OCI-M2 (cell line): Measurements from ENCODE around the gene DGLUCY.
"Not testable (repeated sequence)": the region's sequence is repeated elsewhere in the genome, so short reads cannot be mapped to it uniquely, and the experiment has no call there.

Experiments used
- DNase-seq: peaks from one replicate; lab custom pipeline; 2025; ENCODE audit not compliant: unreplicated experiment; lab: John Stamatoyannopoulos, UW

The DGLUCY gene

GRCh38 chr14:91138511-91139359 lies 24.9 kb downstream of the DGLUCY start:
- no peak for DNase-seq

DNA sequence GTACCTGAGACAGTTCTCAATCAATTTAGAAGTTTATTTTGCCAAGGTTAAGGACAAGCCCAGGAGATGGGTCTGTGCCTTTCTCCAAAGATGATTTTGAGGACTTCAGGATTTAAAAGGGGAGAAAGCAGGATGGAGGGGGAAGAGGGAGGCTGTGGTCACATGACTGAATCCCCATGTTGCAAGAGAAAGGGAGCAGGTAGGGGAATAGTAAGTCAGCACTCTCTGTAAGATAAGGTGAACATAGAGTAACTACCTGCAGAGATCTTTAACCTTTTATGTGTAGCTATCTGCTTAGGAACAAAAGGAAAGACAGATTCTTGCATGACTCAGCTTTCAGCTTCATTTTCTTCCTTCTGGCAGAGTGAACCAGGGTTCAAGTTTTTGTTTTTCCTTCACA lies 25.9 kb downstream of the DGLUCY start:
- no peak for DNase-seq

DNA sequence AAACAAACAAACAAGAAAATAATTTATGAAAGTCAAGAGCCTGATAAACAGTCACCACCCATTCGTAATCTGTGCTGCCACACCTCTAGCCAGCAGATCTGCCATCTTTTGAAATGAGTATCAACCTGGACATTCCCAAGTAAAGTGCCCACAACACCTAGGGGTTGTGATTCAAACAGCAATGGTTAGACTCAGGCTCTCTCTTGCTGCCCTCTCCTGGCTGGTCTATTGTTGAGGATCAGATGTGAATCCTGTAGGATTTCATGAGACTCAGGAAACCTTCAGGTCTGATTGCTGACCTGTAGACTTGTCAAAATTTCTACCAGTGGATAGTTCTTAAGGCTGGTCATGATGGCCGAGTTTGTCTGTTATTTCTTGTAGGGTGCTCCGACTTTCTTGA lies 26.8 kb downstream of the DGLUCY start:
- no peak for DNase-seq

DNA sequence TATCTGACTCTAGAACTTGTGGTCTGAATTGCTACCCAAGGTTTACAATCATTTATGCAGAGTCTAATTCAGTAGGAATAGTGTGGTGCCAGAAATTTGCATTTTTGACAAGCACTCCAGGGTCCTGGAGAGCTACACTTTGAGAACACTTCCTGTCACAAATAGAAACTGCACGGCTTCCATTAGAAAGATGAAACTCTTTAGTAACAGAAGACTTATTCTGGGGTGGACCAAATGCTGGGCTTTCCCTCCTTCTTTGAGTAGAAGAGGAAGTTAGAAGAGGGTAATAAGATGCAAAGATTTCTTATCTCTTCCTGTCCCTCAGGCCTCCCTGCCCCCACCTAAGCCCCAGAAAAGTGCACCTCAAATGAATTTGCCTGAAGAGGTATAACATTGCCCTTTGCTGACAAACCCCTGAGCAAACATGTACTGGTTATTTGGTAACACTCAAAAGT lies 28.4 kb downstream of the DGLUCY start:
- no peak for DNase-seq

- no peak for DNase-seq
Observed at GRCh38 chr14:91143862-91144261, 30.0 kb downstream of the DGLUCY start.

DNA sequence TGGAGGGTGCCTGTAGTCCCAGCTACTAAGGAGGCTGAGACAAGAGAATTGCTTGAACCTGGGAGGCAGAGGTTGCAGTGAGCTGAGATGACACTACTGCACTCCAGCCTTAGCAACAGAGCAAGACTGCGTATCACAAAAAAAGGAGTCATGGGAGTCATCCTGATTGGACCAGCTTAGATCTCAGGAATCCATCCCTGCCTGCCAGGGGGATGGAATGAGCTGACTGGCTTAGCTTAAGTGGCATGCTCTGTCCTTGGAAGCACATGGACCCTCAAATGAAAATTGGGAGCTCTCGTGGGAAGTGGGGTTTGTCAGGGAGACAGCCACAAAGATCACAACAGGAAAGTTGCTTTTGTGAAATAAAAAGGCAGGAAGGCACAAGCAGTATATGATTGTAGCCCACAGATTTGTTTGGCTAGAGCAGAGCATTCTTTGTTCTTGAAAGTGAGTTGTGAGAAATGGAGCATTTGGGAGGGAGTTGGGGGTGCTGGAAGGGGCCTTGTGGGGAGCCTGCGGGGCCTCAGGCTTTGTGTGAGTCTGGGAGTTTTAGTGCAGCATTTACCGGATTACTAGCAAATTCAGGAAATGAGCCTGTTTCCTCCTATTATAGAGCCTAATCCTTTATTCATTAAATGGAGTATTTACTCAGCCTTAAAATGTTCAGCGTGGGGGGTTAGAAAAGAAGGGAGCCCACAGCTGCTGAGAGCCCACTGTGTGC lies 30.7 kb downstream of the DGLUCY start:
- no peak for DNase-seq

DNA sequence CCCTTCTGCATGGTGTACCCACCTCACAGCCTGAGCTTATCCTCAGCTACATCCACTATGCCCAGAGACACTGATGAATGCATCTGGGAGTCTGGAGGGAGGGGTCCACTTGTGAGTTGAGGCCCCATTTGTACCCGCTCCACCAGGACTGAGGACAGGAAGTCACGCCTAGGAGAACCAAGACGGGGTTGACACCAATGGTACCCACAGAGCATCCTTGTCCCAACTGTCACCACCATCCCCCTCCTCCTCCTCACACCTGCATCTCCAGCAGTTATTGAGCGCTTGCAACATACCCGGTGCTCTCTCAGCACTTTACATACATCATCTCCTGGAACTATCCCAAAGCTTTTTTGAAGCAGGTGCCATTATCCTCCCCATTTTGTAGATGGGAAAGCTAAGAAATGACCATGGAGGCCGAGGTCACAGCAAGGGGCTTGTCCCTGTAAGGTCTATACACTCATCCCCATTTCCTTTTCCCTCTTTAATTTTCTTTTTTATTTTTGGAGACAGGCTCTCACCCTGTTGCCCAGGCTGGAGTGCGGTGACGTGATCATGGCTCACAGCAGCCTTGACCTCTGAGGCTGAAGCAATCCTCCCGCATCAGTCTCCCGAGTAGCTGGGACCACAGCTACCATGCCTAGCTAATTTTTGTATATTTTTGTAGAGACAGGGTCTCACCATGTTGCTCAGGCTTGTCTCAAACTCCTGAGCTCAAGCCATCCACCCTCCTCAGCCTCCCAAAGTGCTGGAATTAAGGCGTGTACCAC lies 31.7 kb downstream of the DGLUCY start:
- no peak for DNase-seq

DNA sequence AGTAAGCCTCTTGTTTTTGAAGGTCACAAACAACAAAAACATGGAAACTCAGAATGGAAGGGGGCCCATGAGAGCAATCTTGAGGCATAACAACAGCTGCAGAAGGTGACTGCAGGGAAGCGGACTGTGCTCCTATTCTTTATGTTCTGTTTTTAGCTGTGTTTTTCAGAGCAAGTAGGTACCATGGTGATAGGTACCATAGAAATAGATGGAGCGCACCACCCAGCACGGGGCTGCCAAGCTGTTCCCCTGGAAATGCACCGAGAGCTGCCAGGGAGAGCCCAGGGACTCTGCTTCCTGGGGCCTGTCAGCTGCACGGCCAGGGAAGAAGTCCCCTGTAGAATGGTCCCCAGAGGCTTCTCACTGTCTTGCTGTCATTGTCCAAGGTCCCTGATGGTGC lies 32.8 kb downstream of the DGLUCY start:
- DNase-seq = no peak

- DNase-seq = no peak
Observed at GRCh38 chr14:91149462-91149861, 35.6 kb downstream of the DGLUCY start.

GRCh38 chr14:91152499-91152898 lies 38.6 kb downstream of the DGLUCY start:
- no peak for DNase-seq

DNA sequence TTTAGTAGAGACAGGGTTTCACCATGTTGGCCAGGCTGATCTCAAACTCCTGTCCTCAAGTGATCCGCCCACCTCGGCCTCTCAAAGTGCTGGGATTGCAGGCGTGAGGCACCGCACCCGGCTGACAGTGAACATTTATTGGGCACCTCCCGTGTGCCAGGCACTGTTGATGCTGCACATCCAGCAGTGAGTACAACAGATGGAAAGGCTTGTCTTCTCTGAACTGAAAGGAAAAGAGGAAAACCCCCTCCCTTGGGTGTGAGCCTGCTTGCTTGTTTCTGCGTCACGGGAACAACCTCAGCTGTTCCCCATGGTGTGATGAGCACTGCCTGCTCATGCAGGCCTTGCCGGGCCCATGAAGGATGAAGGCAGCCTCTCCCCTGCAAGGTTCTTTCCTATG lies 39.5 kb downstream of the DGLUCY start:
- DNase-seq = no peak

GRCh38 chr14:91154851-91155625 lies 41.2 kb downstream of the DGLUCY start:
- no peak for DNase-seq

- no peak for DNase-seq
Observed at GRCh38 chr14:91155626-91156089, 41.8 kb downstream of the DGLUCY start.

DNA sequence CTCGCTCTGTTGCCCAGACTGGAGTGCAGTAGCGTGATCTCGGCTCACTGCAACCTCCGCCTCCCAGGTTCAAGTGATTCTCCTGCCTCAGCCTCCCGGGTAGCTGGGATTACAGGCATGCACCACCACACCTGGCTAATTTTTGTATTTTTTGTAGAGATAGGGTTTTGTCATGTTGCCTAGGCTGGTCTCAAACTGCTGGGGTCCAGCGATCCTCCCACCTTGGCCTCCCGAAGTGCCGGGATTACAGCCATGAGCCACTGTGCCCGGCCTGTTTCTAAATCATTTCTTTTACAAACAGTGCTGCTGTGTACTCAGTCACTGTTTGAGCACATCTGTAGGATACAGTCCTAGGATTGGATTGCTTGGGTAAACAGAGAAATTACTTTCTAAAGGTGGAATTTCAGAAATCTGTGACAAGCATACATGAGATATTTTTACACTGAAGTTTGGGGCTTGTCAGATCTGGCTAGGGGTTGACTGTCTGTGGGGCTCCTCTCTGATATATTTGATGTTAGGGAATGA lies 42.3 kb downstream of the DGLUCY start:
- DNase-seq = not testable (repeated sequence)

DNA sequence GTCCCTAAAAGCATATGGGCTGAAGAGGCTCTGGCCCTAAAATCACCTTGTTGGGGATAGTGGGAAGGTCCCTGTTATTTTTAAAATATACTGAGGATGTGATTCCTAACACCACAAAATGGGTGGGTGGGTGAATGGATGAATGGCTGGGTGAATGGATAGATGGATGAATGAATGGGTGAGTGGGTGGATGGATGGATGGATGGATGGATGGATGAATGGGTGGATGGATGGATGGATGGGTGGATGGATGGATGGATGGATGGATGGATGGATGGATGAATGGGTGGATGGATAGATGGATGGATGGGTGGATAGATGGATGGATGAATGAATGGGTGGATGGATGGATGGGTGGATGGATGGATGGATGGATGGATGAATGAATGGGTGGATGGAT lies 43.0 kb downstream of the DGLUCY start:
- DNase-seq = not testable (repeated sequence)

DNA sequence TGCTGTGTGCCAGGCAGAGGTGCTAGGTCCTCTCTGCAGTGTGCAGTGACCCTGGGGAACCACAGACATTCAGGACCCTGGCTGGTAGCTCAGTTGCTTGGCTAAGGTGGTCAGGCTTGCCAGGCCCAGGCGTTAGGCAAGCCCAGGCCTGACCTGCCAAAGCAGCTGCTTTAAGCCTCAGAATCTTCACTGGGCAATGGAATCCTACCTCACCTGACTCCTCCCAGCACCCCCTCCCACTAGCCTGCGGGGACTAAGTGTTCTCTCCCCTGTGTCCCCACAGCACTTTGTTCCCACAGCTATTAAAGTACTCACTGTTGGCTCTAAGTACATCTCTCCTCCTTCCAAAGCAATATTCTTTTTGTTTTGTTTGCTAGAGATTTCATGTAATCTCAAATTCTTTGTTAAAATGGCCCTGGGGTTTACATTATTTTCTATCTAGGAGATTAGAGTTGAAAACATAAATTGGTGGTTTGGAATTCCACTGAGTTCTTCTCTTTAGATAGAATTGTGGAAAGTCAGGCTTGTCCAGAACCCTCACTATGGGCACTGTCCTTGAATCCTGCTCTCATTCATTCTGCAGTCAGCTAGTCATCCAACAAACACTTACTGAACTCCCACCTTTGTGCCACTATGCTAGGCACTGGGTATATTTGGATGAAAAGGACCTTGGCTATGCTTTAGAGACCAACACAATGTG lies 44.4 kb downstream of the DGLUCY start:
- no peak for DNase-seq

DNA sequence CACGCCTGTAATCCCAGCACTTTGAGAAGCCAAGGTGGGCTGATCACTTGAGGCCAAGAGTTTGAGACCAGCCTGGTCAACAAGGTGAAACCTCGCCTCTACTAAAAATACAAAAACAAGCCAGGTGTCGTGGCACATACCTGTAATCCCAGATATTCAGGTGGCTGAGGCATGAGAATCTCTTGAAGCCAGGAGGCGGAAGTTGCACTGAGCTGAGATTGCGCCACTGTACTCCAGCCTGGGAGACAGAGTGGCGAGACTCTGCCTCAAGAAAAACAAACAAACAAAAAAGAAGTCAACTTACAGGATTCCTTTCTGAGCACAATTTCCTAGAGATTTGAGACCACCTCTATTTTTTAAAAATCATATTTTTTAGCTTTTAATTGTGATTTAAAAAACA lies 45.3 kb downstream of the DGLUCY start:
- DNase-seq = no peak

- DNase-seq = no peak
Observed at GRCh38 chr14:91159906-91160305, 46.0 kb downstream of the DGLUCY start.

DNA sequence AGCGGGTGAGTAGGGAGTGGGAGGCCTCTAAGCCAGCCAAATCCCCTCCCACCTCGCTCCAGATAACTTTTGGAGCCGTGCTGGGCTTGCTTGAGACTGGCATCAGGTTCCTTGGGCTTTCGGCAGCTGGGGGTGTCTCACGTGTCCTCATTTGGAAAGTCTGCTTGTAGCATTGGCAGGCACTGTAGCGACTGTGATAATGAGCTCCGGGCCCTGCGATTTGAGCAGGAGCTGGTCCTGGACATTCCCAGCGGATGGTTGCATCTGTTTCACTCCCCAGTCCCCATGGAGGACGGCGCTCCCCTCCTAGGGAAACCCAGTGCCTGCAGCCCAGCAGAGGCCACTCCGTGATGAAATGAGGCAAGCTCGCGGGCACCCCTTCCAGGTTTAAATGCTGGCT lies 49.4 kb downstream of the DGLUCY start:
- DNase-seq = no peak

DNA sequence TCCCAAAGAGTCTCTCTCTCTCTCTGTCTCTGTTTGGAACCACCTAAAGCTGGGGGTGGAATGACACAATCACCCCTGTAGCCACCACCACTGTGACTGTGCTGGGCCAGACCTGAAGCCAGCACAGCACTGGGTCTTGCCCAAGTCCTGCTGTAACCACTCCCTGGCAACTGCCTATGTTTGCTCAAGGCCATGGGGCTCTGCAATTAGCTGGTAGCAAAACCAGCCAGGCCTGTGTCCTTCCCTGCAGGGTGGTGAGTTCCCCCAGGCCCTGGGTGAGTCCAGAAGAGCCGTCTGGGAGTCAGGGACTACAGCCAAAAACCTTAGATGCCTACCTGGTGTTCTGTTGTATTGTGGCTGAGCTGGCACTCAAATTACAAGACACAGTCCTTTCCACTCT lies 50.8 kb downstream of the DGLUCY start:
- DNase-seq = no peak
